Neutrophil (primary cell): ENCODE measurements around the gene ENTPD5.

Experiments used
- H3K27ac ChIP-seq: fragments of 200-600 bp; sonication (generic); 2 replicates; pipeline ENCODE4 v1.5.1; 2016; ENCODE audit warnings: mild to moderate bottlenecking, moderate library complexity
- H3K27me3 ChIP-seq: fragments of 200-600 bp; sonication (generic); 2 replicates; pipeline ENCODE4 v1.6.0; 2016; ENCODE audit warnings: mild to moderate bottlenecking
- H3K36me3 ChIP-seq: fragments of 200-600 bp; sonication (generic); 2 replicates; pipeline ENCODE4 v1.5.1; 2017
- H3K4me1 ChIP-seq, 2 experiments: fragments of 200-600 bp in 1 of 2; sonication (generic) in 1 of 2; 1 replicate in 1 of 2; 2 replicates in 1 of 2; pipeline versions ENCODE4 v1.5.1 to v1.6.1; 2013 to 2016; ENCODE audit warnings: low read depth in 1 of 2, low read length in 1 of 2, mild to moderate bottlenecking in 1 of 2, moderate library complexity in 1 of 2; ENCODE audit not compliant: control insufficient read depth in 1 of 2, insufficient read depth in 1 of 2
- H3K4me3 ChIP-seq, 2 experiments: fragments of 200-600 bp in 1 of 2; sonication (generic) in 1 of 2; 1 replicate in 1 of 2; 2 replicates in 1 of 2; pipeline ENCODE4 v1.5.1; 2013 to 2016; ENCODE audit warnings: low read depth in 1 of 2, low read length in 1 of 2, mild to moderate bottlenecking in 1 of 2, moderate library complexity in 1 of 2
- H3K9me3 ChIP-seq: fragments of 200-600 bp; sonication (generic); 2 replicates; pipeline ENCODE4 v1.5.1; 2016
- TF ChIP-seq, protein P1 (sequence below): fragments of 200-600 bp; sonication (generic); IDR thresholded peaks from 2 replicates; pipeline ENCODE4 v1.5.1; 2016; ENCODE audit warnings: antibody characterized with exemption

The ENTPD5 gene

DNA sequence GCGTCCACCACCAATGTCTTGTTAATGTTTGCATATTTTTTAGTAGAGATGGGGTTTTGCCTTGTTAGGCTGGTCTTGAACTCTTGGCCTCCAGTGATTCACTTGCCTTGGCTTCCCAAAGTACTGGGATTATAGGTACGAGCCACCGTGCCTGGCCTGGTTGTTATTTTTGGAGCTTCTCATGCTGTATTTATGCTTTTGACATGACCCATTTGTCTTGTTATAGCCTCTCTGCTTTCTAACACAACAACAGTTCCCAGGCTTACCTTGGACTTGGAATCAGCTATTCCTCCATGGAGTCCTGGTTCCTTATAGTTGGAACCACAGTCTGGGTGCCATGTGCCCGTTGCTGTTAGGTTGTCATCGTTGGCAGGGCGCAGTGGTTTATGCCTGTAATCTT is 102.8 kb downstream of the ENTPD5 start:
- no peaks in the 10 kb centered on the region for H3K4me1 ChIP-seq
- no peaks in the 10 kb centered on the region for H3K9me3 ChIP-seq
- TF ChIP-seq, protein P1, sequence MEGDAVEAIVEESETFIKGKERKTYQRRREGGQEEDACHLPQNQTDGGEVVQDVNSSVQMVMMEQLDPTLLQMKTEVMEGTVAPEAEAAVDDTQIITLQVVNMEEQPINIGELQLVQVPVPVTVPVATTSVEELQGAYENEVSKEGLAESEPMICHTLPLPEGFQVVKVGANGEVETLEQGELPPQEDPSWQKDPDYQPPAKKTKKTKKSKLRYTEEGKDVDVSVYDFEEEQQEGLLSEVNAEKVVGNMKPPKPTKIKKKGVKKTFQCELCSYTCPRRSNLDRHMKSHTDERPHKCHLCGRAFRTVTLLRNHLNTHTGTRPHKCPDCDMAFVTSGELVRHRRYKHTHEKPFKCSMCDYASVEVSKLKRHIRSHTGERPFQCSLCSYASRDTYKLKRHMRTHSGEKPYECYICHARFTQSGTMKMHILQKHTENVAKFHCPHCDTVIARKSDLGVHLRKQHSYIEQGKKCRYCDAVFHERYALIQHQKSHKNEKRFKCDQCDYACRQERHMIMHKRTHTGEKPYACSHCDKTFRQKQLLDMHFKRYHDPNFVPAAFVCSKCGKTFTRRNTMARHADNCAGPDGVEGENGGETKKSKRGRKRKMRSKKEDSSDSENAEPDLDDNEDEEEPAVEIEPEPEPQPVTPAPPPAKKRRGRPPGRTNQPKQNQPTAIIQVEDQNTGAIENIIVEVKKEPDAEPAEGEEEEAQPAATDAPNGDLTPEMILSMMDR: no peak
- H3K4me3 ChIP-seq: no peak overlapping the region
- H3K27ac ChIP-seq: no peak overlapping the region
- peaks cover 65% of the 10 kb centered on the region for H3K36me3 ChIP-seq
- no peaks in the 10 kb centered on the region for H3K27me3 ChIP-seq

DNA sequence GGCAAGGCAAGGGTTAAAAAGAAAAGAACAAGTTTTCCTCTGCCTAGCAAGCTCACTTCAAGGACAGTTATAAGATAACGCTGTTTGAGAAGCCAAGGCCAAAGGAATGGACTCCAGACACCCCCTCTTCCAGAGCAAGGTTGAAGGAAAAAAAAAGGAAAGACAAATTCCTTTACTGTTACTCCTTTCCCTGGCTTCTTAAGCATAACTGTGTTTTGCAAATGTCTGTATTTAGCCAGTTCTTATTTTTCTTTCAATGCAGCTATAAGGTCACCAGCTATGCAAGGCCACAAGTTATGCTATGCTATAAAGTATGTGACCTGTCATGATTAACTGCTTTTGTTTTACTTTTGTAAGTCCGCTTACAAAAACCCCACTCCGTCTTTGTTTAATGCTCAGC is 105.8 kb downstream of the ENTPD5 start:
- H3K27me3 ChIP-seq: no peaks in the 10 kb centered on the region
- H3K4me1 ChIP-seq: no peaks in the 10 kb centered on the region
- no peak overlapping the region for H3K27ac ChIP-seq
- no peaks in the 10 kb centered on the region for H3K9me3 ChIP-seq
- H3K36me3 ChIP-seq: peaks cover 75% of the 10 kb centered on the region
- no peak overlapping the region for H3K4me3 ChIP-seq
- TF ChIP-seq, protein P1: no peak

DNA sequence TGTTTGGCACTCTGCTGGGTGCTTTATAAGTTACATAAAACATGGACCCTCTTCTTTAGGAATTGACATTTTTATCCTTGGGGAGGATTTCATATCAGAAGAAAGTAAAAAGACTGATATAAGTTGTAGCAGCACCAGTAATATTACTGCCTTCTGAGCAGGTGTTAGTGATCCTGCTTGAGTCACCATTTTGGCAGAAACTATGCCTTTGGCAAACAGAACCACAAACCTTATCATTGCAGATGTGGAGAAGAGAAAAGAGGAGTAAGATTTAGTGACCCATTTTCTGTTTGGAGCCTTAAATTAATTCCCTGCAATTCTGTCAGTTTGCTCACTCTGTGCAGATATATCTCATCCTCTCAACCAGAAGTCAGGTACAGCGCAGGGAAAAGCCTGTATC is 109.4 kb downstream of the ENTPD5 start:
- H3K9me3 ChIP-seq: no peaks in the 10 kb centered on the region
- no peak overlapping the region for H3K4me3 ChIP-seq
- H3K27ac ChIP-seq: no peak overlapping the region
- peaks cover 84% of the 10 kb centered on the region for H3K36me3 ChIP-seq
- H3K27me3 ChIP-seq: no peaks in the 10 kb centered on the region
- H3K4me1 ChIP-seq: no peaks in the 10 kb centered on the region
- TF ChIP-seq, protein P1: no peak
